K562 (cell line): Measurements from ENCODE around the gene COX14. TPM values are rescaled to one million over a fixed set of nuclear protein-coding genes. Genes with fewer than 3 reads are reported as not detected.

Experiments
- ATAC-seq: fragments of 200-7000 bp; cut with Tn5 transposase; 3 replicates; pipeline ENCODE4 v1.9.1; 2020; ENCODE audit warnings: moderate library complexity
- BruUV-seq: library from RNA; stranded (reverse); fragments of 400-500 nt; replicated peaks from 2 replicates; lab custom pipeline; 2021; lab: Mats Ljungman, UMichigan
- CTCF ChIA-PET: fragments of 300-600 bp; formaldehyde crosslinking; extraction: SDS; loops from one replicate; lab custom pipeline; 2021; ENCODE audit warnings: low intra/inter-chr PET ratio; lab: Yijun Ruan, JAX
- POLR2A ChIA-PET: fragments of 300-600, 350-650 bp; sonication (Branson Sonifier 250); formaldehyde crosslinking; extraction: SDS; loops from one replicate; lab custom pipeline; 2021; ENCODE audit warnings: antibody characterized with exemption, inconsistent platforms; lab: Yijun Ruan, JAX
- DNase-seq, 4 experiments: peaks; one replicate each; pipeline versions ENCODE4 v3.0.0 to v3.0.0-alpha.2; 2011 to 2018; ENCODE audit warnings: low spot score in 3 of 4, mixed read lengths in 3 of 4; ENCODE audit errors: extremely low read depth in 1 of 4
- FAIRE-seq: peaks from 2 replicates; lab custom pipeline; 2011; peaks lifted over from hg19 to GRCh38; lab: Jason Lieb, UNC
- H2AFZ ChIP-seq: 2 replicates; pipeline ENCODE4 v1.6.0; 2011; ENCODE audit warnings: low read depth, low read length, control low read depth, inconsistent platforms
- H3K27ac ChIP-seq: fragments of 200-600 bp; 3 replicates; pipeline ENCODE4 v1.8.0; 2011; ENCODE audit warnings: low read depth, mild to moderate bottlenecking, control low read depth, inconsistent platforms, low read length, moderate library complexity, mixed read lengths; ENCODE audit errors: extremely low read depth
- H3K27me3 ChIP-seq, 2 experiments: fragments of 300-600 bp in 1 of 2; 2 replicates in 1 of 2; 3 replicates in 1 of 2; pipeline versions ENCODE4 v1.6.0 to v1.8.0; 2011; ENCODE audit warnings: inconsistent platforms in 2 of 2, low read length in 2 of 2, mild to moderate bottlenecking in 1 of 2, mixed read lengths in 1 of 2, moderate library complexity in 1 of 2; ENCODE audit not compliant: control insufficient read depth in 2 of 2, insufficient read depth in 2 of 2
- H3K36me3 ChIP-seq: fragments of 300-600 bp; 3 replicates; pipeline ENCODE4 v1.8.0; 2011; ENCODE audit warnings: mild to moderate bottlenecking, low read length, inconsistent platforms; ENCODE audit not compliant: control insufficient read depth, insufficient read depth
- H3K4me1 ChIP-seq, 2 experiments: fragments of 200-600 bp in 1 of 2; replicated peaks in 1 of 2; 2 replicates in 1 of 2; 3 replicates in 1 of 2; pipeline versions ENCODE4 v1.5.1 to v1.8.0; 2011; ENCODE audit warnings: inconsistent platforms in 2 of 2, low read length in 2 of 2, mild to moderate bottlenecking in 1 of 2, mixed read lengths in 1 of 2, moderate library complexity in 1 of 2; ENCODE audit not compliant: control insufficient read depth in 2 of 2, insufficient read depth in 2 of 2
- H3K4me2 ChIP-seq: 2 replicates; pipeline ENCODE4 v1.6.1; 2011; ENCODE audit warnings: low read length, control low read depth, inconsistent platforms, mixed read lengths; ENCODE audit not compliant: insufficient read depth
- H3K4me3 ChIP-seq: fragments of 200-600 bp; sonication (generic), shearing (Covaris generic); 2 replicates; pipeline ENCODE4 v1.5.1; 2016; ENCODE audit warnings: control low read depth, inconsistent platforms
- H3K79me2 ChIP-seq: fragments of 200-600 bp; 3 replicates; pipeline ENCODE4 v1.8.0; 2011; ENCODE audit warnings: low read length, inconsistent platforms; ENCODE audit not compliant: control insufficient read depth, insufficient read depth
- H3K9ac ChIP-seq, 2 experiments: 2 replicates each; pipeline versions ENCODE4 v1.6.0 to v1.6.1; 2011; ENCODE audit warnings: low read depth in 2 of 2, low read length in 2 of 2, control low read depth in 1 of 2, inconsistent platforms in 1 of 2, mild to moderate bottlenecking in 1 of 2, mixed read lengths in 1 of 2; ENCODE audit not compliant: insufficient read depth in 1 of 2
- H3K9me1 ChIP-seq: one replicate; pipeline ENCODE4 v1.6.0; 2011; ENCODE audit warnings: inconsistent platforms, mild to moderate bottlenecking, low read length, moderate library complexity; ENCODE audit not compliant: control insufficient read depth, insufficient read depth
- H3K9me3 ChIP-seq: replicated peaks from 2 replicates; pipeline ENCODE4 v1.5.1; 2011; ENCODE audit warnings: low read depth, low read length, inconsistent platforms; ENCODE audit not compliant: control insufficient read depth, insufficient read depth
- H4K20me1 ChIP-seq: replicated peaks from 2 replicates; pipeline ENCODE4 v1.6.1; 2011; ENCODE audit warnings: low read length, inconsistent platforms, mixed read lengths; ENCODE audit not compliant: control insufficient read depth, insufficient read depth
- CC2D1A ChIP-seq: fragments of 450-650 bp; IDR thresholded peaks from 2 replicates; pipeline ENCODE4 v1.6.1; 2017; ENCODE audit warnings: mild to moderate bottlenecking
- JUND ChIP-seq, 2 experiments: IDR thresholded peaks; 2 replicates in 1 of 2; 3 replicates in 1 of 2; pipeline ENCODE4 v1.6.1; 2011; ENCODE audit warnings: borderline replicate concordance in 2 of 2, low read depth in 2 of 2, low read length in 2 of 2, improper control_type of control experiment in 1 of 2, missing biosample characterization in 1 of 2, missing genetic modification characterization in 1 of 2, missing genetic modification reagents in 1 of 2
- KLF1 ChIP-seq: fragments of 450-650 bp; IDR thresholded peaks from 2 replicates; pipeline ENCODE4 v1.6.1; 2016; ENCODE audit warnings: missing genetic modification characterization, missing compliant biosample characterization
- MCM5 ChIP-seq: fragments of 450-650 bp; IDR thresholded peaks from 2 replicates; pipeline ENCODE4 v1.6.1; 2016; ENCODE audit warnings: low read depth
- MYC ChIP-seq, 2 experiments: fragments of 250-450 bp in 1 of 2; sonication (Bioruptor Pico) in 1 of 2; IDR thresholded peaks; 2 replicates each; pipeline versions ENCODE4 v1.5.1 to v1.6.1; 2012 to 2021; ENCODE audit warnings: low read depth in 2 of 2, borderline replicate concordance in 1 of 2, improper control_type of control experiment in 1 of 2, low read length in 1 of 2, mild to moderate bottlenecking in 1 of 2, moderate library complexity in 1 of 2
- NR2F6 ChIP-seq: fragments of 450-650 bp; formaldehyde crosslinking; IDR thresholded peaks from 2 replicates; pipeline ENCODE4 v1.4.0; 2020; ENCODE audit warnings: mild to moderate bottlenecking
- PCBP2 ChIP-seq: fragments of 200-400 bp; formaldehyde crosslinking; IDR thresholded peaks from 2 replicates; pipeline ENCODE4 v1.6.1; 2018; ENCODE audit warnings: low read length, low read depth, mild to moderate bottlenecking, moderate library complexity; ENCODE audit not compliant: poor library complexity, severe bottlenecking
- POLR2H ChIP-seq: IDR thresholded peaks from 2 replicates; pipeline ENCODE4 v1.6.1; 2016; ENCODE audit warnings: missing genetic modification characterization, low read depth, mild to moderate bottlenecking, control low read depth, missing compliant biosample characterization, moderate library complexity
- ZNF121 ChIP-seq: sonication (generic); formaldehyde crosslinking; conservative IDR thresholded peaks from 2 replicates; pipeline ENCODE4 v1.8.0; 2022; ENCODE audit warnings: missing genetic modification reagents
- ZNF263 ChIP-seq: sonication (generic); formaldehyde crosslinking; IDR thresholded peaks from 2 replicates; pipeline ENCODE4 v1.8.0; 2022; ENCODE audit warnings: mild to moderate bottlenecking, missing genetic modification reagents, borderline replicate concordance
- ZNF445 ChIP-seq: fragments of 250-450 bp; sonication (Bioruptor Pico); IDR thresholded peaks from 2 replicates; pipeline ENCODE4 v1.4.0; 2020; ENCODE audit warnings: low read depth, mild to moderate bottlenecking, moderate library complexity
- ZNF507 ChIP-seq: conservative IDR thresholded peaks from 2 replicates; pipeline ENCODE4 v1.6.1; 2017; ENCODE audit warnings: missing genetic modification characterization, missing compliant biosample characterization
- ZNF740 ChIP-seq, 3 experiments: fragments of 200-800 bp in 1 of 3; sonication (Bioruptor generic) in 1 of 3; sonication (generic) in 1 of 3; formaldehyde crosslinking in 1 of 3; IDR thresholded peaks; 2 replicates each; pipeline versions ENCODE4 v1.6.1 to v1.8.0; 2016 to 2022; ENCODE audit warnings: mild to moderate bottlenecking in 2 of 3, missing compliant biosample characterization in 2 of 3, missing genetic modification characterization in 2 of 3, missing genetic modification reagents in 1 of 3
- WGBS: fragments of 100-300 bp; shearing (Covaris generic); methylation state at CpG from one replicate; pipeline ENCODE4 v1.1.6; 2016; ENCODE audit warnings: low coverage, mixed read lengths; ENCODE audit not compliant: insufficient coverage; ENCODE audit errors: missing lambda C conversion rate; 5-methylcytosine and 5-hydroxymethylcytosine counted together
- in situ Hi-C: fragments of 300-500 bp; cut with MboI; formaldehyde crosslinking; loops from 4 replicates; pipeline ENCODE4 v1.15.0; 2018; ENCODE audit warnings: inconsistent platforms, mixed read lengths
- intact Hi-C: fragments of 100-400 bp; cut with micrococcal nuclease; formaldehyde crosslinking; loops from 2 replicates; pipeline ENCODE4 v1.14.2; 2022
- polyA plus RNA-seq, 8 experiments: library from polyadenylated mRNA; depleted of rRNA in 4 of 8; stranded (reverse) in 5 of 8; unstranded in 3 of 8; fragments of >200 nt; fragmentation: Nextera tagmentation in 2 of 8; fragmentation: Illumina TruSeq in 1 of 8; extraction: Ambion mirVana in 2 of 8; extraction: Trizol in 1 of 8; gene quantifications; 2 replicates each; pipeline versions ENCODE4 v1.2.1 to v1.2.3, GENCODE V29; 2011 to 2014; ENCODE audit warnings: inconsistent platforms in 1 of 8, missing spikeins in 1 of 8
- total RNA-seq, 7 experiments: library from RNA; depleted of rRNA in 6 of 7; stranded (reverse); fragments of >200 nt in 6 of 7; fragmentation: Illumina TruSeq in 2 of 7; extraction: Trizol in 2 of 7; gene quantifications; 2 replicates each; pipeline versions ENCODE4 v1.2.1 to v1.2.3, GENCODE V29; 2011 to 2021; ENCODE audit warnings: low replicate concordance in 1 of 7
- TF ChIP-seq, protein P1 (sequence below): fragments of 450-650 bp; IDR thresholded peaks from 2 replicates; pipeline ENCODE4 v1.7.0; 2016; ENCODE audit warnings: borderline replicate concordance
- TF ChIP-seq, protein P2 (sequence below), 2 experiments: fragments of 450-650 bp; conservative IDR thresholded peaks; 2 replicates each; pipeline ENCODE4 v1.6.1; 2017; ENCODE audit warnings: mild to moderate bottlenecking in 2 of 2, moderate library complexity in 2 of 2

COX14 gene
- total and polyA plus RNA-seq, 9 of the 15 experiments (the other 6 are each of a cell fraction or from before 2014, with no cell fraction given), result 44.4 to 269 (median 53.4) TPM

- no peak for DNase-seq
- Histone ChIP-seq H3K4me1 (peaks cover 13 to 14% of the 10 kb centered on the region in 2 experiments), H3K36me3 (peaks cover 61% of the 10 kb centered on the region), H3K9me1 (no peaks in the 10 kb centered on the region), H3K27ac (no peak overlapping the region), H3K9me3 (no peaks in the 10 kb centered on the region), H3K27me3 (no peaks in the 10 kb centered on the region), H3K4me3 (no peak overlapping the region), H3K79me2 (no peaks in the 10 kb centered on the region), H3K9ac (no peak overlapping the region), H2AFZ (no peak overlapping the region), H3K4me2 (no peak overlapping the region), H4K20me1 (no peaks in the 10 kb centered on the region)
- 90% methylated on average over 5 of the region's 5 CpGs for WGBS
- intact Hi-C loops, result no loop called here
- no peak for TF ChIP-seq POLR2H (tag)
- no peak for TF ChIP-seq KLF1 (tag)
- TF ChIP-seq, protein P1, sequence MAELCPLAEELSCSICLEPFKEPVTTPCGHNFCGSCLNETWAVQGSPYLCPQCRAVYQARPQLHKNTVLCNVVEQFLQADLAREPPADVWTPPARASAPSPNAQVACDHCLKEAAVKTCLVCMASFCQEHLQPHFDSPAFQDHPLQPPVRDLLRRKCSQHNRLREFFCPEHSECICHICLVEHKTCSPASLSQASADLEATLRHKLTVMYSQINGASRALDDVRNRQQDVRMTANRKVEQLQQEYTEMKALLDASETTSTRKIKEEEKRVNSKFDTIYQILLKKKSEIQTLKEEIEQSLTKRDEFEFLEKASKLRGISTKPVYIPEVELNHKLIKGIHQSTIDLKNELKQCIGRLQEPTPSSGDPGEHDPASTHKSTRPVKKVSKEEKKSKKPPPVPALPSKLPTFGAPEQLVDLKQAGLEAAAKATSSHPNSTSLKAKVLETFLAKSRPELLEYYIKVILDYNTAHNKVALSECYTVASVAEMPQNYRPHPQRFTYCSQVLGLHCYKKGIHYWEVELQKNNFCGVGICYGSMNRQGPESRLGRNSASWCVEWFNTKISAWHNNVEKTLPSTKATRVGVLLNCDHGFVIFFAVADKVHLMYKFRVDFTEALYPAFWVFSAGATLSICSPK, result no peak
- TF ChIP-seq ZNF740 (CRISPR knock-in tag; IDR thresholded peaks at IDR 0.05), result no peak
- no peak for TF ChIP-seq ZNF740 (tag; IDR thresholded peaks at IDR 0.05)
- TF ChIP-seq JUND (IDR thresholded peaks at IDR 0.05; ENCODE audit: borderline replicate concordance, low read depth, low read length), result no peak
- TF ChIP-seq JUND (tag; IDR thresholded peaks at IDR 0.05; ENCODE audit: borderline replicate concordance, low read depth, low read length), result no peak
- TF ChIP-seq NR2F6 (CRISPR knock-in tag), result no peak
- TF ChIP-seq MYC (IDR thresholded peaks at IDR 0.05; ENCODE audit: low read depth, low read length), result no peak
- TF ChIP-seq MYC (CRISPR knock-in tag; IDR thresholded peaks at IDR 0.05; ENCODE audit: borderline replicate concordance, low read depth), result no peak
- TF ChIP-seq ZNF445, result no peak
- no peak for TF ChIP-seq ZNF507
- TF ChIP-seq MCM5, result no peak
- TF ChIP-seq, protein P2, sequence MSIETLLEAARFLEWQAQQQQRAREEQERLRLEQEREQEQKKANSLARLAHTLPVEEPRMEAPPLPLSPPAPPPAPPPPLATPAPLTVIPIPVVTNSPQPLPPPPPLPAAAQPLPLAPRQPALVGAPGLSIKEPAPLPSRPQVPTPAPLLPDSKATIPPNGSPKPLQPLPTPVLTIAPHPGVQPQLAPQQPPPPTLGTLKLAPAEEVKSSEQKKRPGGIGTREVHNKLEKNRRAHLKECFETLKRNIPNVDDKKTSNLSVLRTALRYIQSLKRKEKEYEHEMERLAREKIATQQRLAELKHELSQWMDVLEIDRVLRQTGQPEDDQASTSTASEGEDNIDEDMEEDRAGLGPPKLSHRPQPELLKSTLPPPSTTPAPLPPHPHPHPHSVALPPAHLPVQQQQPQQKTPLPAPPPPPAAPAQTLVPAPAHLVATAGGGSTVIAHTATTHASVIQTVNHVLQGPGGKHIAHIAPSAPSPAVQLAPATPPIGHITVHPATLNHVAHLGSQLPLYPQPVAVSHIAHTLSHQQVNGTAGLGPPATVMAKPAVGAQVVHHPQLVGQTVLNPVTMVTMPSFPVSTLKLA (conservative IDR thresholded peaks at IDR 0.05), result no peak
- no peak for TF ChIP-seq PCBP2
- no peak for TF ChIP-seq ZNF121 (CRISPR knock-in tag)
- TF ChIP-seq ZNF263, result no peak
- no peak for TF ChIP-seq CC2D1A
- in situ Hi-C loops, result no loop called here
- no peak for ATAC-seq
- FAIRE-seq, result no peak
- ChIA-PET CTCF (no interaction called here), POLR2A (interaction anchor here (1.1 kb wide), 2 partner anchors 10 to 23 kb away, joined by 3 to 5 read pairs; no protein-coding TSS in a partner anchor)
- BruUV-seq, result TSS peak; percentile 28
These were observed 12.6 kb upstream of the COX14 start for GRCh38 chr12:50099302-50100008.
